ENCODE data around the gene RTRAF. TPM values are rescaled to one million over a fixed set of nuclear protein-coding genes. Genes with fewer than 3 reads are reported as not detected.

RTRAF gene
- polyA plus RNA-seq (2012; rRNA removed), result 42.5 and 43.6 TPM in 2 replicates
- polyA plus RNA-seq (2012; cell fraction: cytosol; rRNA removed), result 68.2 and 96.1 TPM in 2 replicates
- 12.3 and 26.7 TPM in 2 replicates for polyA plus RNA-seq (2012; cell fraction: nucleus; rRNA removed)

DNA sequence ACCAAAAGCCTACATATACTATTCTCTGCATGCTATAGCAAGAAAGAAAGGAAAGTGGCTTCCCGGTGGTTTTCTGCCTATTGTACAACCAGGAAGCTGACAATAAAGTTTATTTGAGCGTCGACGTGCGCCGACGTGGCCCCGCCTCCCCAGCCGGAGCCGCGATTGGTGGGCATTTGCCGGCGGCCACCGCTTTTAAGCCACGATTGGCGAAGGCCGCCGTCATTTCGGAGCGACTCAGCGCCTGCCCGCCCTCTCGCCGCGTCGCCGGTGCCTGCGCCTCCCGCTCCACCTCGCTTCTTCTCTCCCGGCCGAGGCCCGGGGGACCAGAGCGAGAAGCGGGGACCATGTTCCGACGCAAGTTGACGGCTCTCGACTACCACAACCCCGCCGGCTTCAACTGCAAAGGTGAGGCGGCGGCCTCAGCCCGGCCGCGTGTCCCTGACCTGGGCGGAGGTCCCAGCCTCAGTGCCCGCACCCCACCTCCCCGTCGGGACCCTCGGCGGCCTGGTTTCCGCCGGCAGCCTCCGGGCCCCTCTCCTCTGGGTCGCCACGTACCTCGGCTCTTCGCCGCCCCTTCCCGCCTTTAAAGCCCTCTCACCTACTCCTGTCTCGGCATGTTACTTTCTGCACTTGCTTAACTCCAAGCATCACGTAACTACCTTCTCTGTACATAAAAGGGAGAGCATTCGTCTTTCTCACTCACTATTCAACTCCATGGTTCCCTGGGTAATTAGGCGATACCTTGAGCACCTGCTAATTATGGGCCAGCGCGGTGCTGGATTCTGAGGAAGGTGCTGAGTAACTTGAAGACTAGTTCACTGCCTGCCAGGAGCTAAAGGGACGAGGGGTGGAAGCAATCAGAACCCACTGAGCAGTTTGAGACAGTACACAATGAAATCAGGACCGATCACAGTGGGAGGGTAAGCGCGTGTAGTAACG, at the start of gene RTRAF:
RTRAF (plus strand) TSS at position 254 of the 942 bp plus-strand sequence; CDS start at position 348, 94 bp downstream.
- peaks cover 6 to 8% of the 10 kb centered on the region in 2 experiments; a peak in 3 of 4 replicates for H3K4me1 ChIP-seq (ENCODE audit: control insufficient read depth in 1 of 2, insufficient read depth in 2 of 2, low read depth in 1 of 2, low read length in 1 of 2)
- H3K79me2 ChIP-seq (ENCODE audit: insufficient read depth), result peaks cover 45% of the 10 kb centered on the region
- H3K27ac ChIP-seq (ENCODE audit: low read depth in 2 of 2, low read length in 1 of 2), result peak within 1 kb of the TSS; percentile 69 to 88
- TF ChIP-seq TEAD4 (IDR thresholded peaks at IDR 0.05; ENCODE audit: borderline replicate concordance, insufficient read depth), result no peak
- TF ChIP-seq SIN3A (IDR thresholded peaks at IDR 0.05; ENCODE audit: borderline replicate concordance, low read depth, low read length), result no peak
- TF ChIP-seq, protein P1, sequence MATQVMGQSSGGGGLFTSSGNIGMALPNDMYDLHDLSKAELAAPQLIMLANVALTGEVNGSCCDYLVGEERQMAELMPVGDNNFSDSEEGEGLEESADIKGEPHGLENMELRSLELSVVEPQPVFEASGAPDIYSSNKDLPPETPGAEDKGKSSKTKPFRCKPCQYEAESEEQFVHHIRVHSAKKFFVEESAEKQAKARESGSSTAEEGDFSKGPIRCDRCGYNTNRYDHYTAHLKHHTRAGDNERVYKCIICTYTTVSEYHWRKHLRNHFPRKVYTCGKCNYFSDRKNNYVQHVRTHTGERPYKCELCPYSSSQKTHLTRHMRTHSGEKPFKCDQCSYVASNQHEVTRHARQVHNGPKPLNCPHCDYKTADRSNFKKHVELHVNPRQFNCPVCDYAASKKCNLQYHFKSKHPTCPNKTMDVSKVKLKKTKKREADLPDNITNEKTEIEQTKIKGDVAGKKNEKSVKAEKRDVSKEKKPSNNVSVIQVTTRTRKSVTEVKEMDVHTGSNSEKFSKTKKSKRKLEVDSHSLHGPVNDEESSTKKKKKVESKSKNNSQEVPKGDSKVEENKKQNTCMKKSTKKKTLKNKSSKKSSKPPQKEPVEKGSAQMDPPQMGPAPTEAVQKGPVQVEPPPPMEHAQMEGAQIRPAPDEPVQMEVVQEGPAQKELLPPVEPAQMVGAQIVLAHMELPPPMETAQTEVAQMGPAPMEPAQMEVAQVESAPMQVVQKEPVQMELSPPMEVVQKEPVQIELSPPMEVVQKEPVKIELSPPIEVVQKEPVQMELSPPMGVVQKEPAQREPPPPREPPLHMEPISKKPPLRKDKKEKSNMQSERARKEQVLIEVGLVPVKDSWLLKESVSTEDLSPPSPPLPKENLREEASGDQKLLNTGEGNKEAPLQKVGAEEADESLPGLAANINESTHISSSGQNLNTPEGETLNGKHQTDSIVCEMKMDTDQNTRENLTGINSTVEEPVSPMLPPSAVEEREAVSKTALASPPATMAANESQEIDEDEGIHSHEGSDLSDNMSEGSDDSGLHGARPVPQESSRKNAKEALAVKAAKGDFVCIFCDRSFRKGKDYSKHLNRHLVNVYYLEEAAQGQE (IDR thresholded peaks at IDR 0.05; ENCODE audit: low read depth, low read length), result no peak
- no peak for TF ChIP-seq EP300 (IDR thresholded peaks at IDR 0.05; ENCODE audit: borderline replicate concordance in 1 of 2, low read depth in 1 of 2, low read length in 1 of 2)
- no peak for TF ChIP-seq TCF12 (IDR thresholded peaks at IDR 0.05)
- no peak for TF ChIP-seq FOXM1 (IDR thresholded peaks at IDR 0.05; ENCODE audit: low read depth)
- TF ChIP-seq, protein P2, sequence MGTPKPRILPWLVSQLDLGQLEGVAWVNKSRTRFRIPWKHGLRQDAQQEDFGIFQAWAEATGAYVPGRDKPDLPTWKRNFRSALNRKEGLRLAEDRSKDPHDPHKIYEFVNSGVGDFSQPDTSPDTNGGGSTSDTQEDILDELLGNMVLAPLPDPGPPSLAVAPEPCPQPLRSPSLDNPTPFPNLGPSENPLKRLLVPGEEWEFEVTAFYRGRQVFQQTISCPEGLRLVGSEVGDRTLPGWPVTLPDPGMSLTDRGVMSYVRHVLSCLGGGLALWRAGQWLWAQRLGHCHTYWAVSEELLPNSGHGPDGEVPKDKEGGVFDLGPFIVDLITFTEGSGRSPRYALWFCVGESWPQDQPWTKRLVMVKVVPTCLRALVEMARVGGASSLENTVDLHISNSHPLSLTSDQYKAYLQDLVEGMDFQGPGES (IDR thresholded peaks at IDR 0.05; ENCODE audit: low read depth, low read length), result peak; percentile 66
- TF ChIP-seq, protein P3, sequence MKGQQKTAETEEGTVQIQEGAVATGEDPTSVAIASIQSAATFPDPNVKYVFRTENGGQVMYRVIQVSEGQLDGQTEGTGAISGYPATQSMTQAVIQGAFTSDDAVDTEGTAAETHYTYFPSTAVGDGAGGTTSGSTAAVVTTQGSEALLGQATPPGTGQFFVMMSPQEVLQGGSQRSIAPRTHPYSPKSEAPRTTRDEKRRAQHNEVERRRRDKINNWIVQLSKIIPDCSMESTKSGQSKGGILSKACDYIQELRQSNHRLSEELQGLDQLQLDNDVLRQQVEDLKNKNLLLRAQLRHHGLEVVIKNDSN (IDR thresholded peaks at IDR 0.05; ENCODE audit: borderline replicate concordance, low read depth), result no peak
- TF ChIP-seq MXI1 (IDR thresholded peaks at IDR 0.05; ENCODE audit: low read depth, low read length), result peak; percentile 82
- TF ChIP-seq NFIC (IDR thresholded peaks at IDR 0.05; ENCODE audit: borderline replicate concordance), result no peak
- TF ChIP-seq RXRA (IDR thresholded peaks at IDR 0.05; ENCODE audit: borderline replicate concordance, low read depth), result no peak
- TF ChIP-seq EZH2phosphoT487 (IDR thresholded peaks at IDR 0.05; ENCODE audit: borderline replicate concordance, low read depth), result no peak
- TF ChIP-seq FOSL2 (IDR thresholded peaks at IDR 0.05; ENCODE audit: borderline replicate concordance, low read depth), result no peak
- no peak for TF ChIP-seq RCOR1 (IDR thresholded peaks at IDR 0.05; ENCODE audit: low read length)
- TF ChIP-seq, protein P4, sequence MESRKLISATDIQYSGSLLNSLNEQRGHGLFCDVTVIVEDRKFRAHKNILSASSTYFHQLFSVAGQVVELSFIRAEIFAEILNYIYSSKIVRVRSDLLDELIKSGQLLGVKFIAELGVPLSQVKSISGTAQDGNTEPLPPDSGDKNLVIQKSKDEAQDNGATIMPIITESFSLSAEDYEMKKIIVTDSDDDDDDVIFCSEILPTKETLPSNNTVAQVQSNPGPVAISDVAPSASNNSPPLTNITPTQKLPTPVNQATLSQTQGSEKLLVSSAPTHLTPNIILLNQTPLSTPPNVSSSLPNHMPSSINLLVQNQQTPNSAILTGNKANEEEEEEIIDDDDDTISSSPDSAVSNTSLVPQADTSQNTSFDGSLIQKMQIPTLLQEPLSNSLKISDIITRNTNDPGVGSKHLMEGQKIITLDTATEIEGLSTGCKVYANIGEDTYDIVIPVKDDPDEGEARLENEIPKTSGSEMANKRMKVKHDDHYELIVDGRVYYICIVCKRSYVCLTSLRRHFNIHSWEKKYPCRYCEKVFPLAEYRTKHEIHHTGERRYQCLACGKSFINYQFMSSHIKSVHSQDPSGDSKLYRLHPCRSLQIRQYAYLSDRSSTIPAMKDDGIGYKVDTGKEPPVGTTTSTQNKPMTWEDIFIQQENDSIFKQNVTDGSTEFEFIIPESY (IDR thresholded peaks at IDR 0.05; ENCODE audit: borderline replicate concordance, low read depth), result no peak
- TF ChIP-seq JUND (IDR thresholded peaks at IDR 0.05), result no peak
- TF ChIP-seq, protein P5, sequence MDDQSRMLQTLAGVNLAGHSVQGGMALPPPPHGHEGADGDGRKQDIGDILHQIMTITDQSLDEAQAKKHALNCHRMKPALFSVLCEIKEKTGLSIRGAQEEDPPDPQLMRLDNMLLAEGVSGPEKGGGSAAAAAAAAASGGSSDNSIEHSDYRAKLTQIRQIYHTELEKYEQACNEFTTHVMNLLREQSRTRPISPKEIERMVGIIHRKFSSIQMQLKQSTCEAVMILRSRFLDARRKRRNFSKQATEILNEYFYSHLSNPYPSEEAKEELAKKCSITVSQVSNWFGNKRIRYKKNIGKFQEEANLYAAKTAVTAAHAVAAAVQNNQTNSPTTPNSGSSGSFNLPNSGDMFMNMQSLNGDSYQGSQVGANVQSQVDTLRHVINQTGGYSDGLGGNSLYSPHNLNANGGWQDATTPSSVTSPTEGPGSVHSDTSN (IDR thresholded peaks at IDR 0.05), result peak; percentile 98
- TF ChIP-seq, protein P6, sequence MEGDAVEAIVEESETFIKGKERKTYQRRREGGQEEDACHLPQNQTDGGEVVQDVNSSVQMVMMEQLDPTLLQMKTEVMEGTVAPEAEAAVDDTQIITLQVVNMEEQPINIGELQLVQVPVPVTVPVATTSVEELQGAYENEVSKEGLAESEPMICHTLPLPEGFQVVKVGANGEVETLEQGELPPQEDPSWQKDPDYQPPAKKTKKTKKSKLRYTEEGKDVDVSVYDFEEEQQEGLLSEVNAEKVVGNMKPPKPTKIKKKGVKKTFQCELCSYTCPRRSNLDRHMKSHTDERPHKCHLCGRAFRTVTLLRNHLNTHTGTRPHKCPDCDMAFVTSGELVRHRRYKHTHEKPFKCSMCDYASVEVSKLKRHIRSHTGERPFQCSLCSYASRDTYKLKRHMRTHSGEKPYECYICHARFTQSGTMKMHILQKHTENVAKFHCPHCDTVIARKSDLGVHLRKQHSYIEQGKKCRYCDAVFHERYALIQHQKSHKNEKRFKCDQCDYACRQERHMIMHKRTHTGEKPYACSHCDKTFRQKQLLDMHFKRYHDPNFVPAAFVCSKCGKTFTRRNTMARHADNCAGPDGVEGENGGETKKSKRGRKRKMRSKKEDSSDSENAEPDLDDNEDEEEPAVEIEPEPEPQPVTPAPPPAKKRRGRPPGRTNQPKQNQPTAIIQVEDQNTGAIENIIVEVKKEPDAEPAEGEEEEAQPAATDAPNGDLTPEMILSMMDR (IDR thresholded peaks at IDR 0.05), result no peak
- no peak; the same call in none of the 2 replicates for TF ChIP-seq TAF1 (IDR thresholded peaks at IDR 0.05; ENCODE audit: borderline replicate concordance, low read depth, low read length)
- no peak for TF ChIP-seq MEF2A (IDR thresholded peaks at IDR 0.05; ENCODE audit: borderline replicate concordance, low read depth)
- peak; percentile 97 for TF ChIP-seq ELF1 (IDR thresholded peaks at IDR 0.05)

More for the DNA sequence above, at the start of gene RTRAF:
- no peaks in the 10 kb centered on the region for H3K9me3 ChIP-seq
- peak within 1 kb of the TSS; percentile 96 for H3K9ac ChIP-seq
- peak within 1 kb of the TSS; percentile 94 for H2AFZ ChIP-seq (ENCODE audit: low read depth)
- H3K27me3 ChIP-seq (ENCODE audit: insufficient read depth), result no peaks in the 10 kb centered on the region
- ChIA-PET POLR2A (no interaction called here), CTCF (interaction anchor here (2.1 kb wide), 1 partner anchor 10 kb away, joined by 12 read pairs; no protein-coding TSS in a partner anchor)
- WGBS (ENCODE audit: low lambda C conversion rate), result 3% methylated on average over 22 of the region's 72 CpGs
- peak within 1 kb of the TSS; percentile 97 to 99 for H3K4me3 ChIP-seq (ENCODE audit: low read depth in 2 of 2, low read length in 1 of 2)
- DNase-seq, result peak; percentile 94
- H4K20me1 ChIP-seq (ENCODE audit: insufficient read depth), result no peaks in the 10 kb centered on the region
- H3F3A ChIP-seq (replicated peaks; ENCODE audit: insufficient read depth), result peaks cover 3% of the 10 kb centered on the region
- H3K4me2 ChIP-seq, result peak within 1 kb of the TSS; percentile 93
- no peaks in the 10 kb centered on the region for H3K9me2 ChIP-seq
- peaks cover 38% of the 10 kb centered on the region in 2 experiments for H3K36me3 ChIP-seq (replicated peaks in 1 of 2; ENCODE audit: control insufficient read depth in 1 of 2, insufficient read depth in 2 of 2, low read length in 1 of 2)

All from SK-N-SH (cell line).